Measurements from ENCODE around the gene TMA7.
A peak's percentile ranks its signal among the peaks of the same experiment; 100 is the strongest.

TMA7 gene

GRCh38 chr3:48426401-48426909 lies 13.6 kb upstream of the TMA7 start:
- TF ChIP-seq CTCF (IDR thresholded peaks at IDR 0.05) = no peak
- Histone ChIP-seq H3K4me3 (ENCODE audit: low read depth, low read length) (no peak overlapping the region), H3K9me3 (ENCODE audit: control insufficient read depth, low read length) (no peaks in the 10 kb centered on the region), H2AFZ (peak overlapping the region; percentile 53), H3K27ac (peak overlapping the region; percentile 36), H3K36me3 (ENCODE audit: control insufficient read depth, insufficient read depth, low read length) (no peaks in the 10 kb centered on the region), H3K79me2 (no peaks in the 10 kb centered on the region), H3K4me1 (peaks cover 34% of the 10 kb centered on the region), H3K27me3 (ENCODE audit: control insufficient read depth, insufficient read depth, low read length) (no peaks in the 10 kb centered on the region), H3K4me2 (ENCODE audit: low read length) (no peak overlapping the region), H3K9ac (no peak overlapping the region)

GRCh38 chr3:48426944-48427629 lies 13.0 kb upstream of the TMA7 start:
- Histone ChIP-seq H3K27me3 (ENCODE audit: control insufficient read depth, insufficient read depth, low read length) (no peaks in the 10 kb centered on the region), H2AFZ (peak overlapping the region; percentile 15), H3K79me2 (no peaks in the 10 kb centered on the region), H3K36me3 (ENCODE audit: control insufficient read depth, insufficient read depth, low read length) (no peaks in the 10 kb centered on the region), H3K27ac (peak overlapping the region; percentile 20), H3K4me1 (peaks cover 40% of the 10 kb centered on the region), H3K9ac (no peak overlapping the region), H3K4me3 (ENCODE audit: low read depth, low read length) (no peak overlapping the region), H3K4me2 (ENCODE audit: low read length) (no peak overlapping the region), H3K9me3 (ENCODE audit: control insufficient read depth, low read length) (no peaks in the 10 kb centered on the region)
- no peak for TF ChIP-seq CTCF (IDR thresholded peaks at IDR 0.05)

GRCh38 chr3:48427630-48427962 lies 12.5 kb upstream of the TMA7 start:
- Histone ChIP-seq H3K9ac (no peak overlapping the region), H3K4me3 (ENCODE audit: low read depth, low read length) (no peak overlapping the region), H3K27ac (peak overlapping the region; percentile 20), H3K9me3 (ENCODE audit: control insufficient read depth, low read length) (no peaks in the 10 kb centered on the region), H3K27me3 (ENCODE audit: control insufficient read depth, insufficient read depth, low read length) (no peaks in the 10 kb centered on the region), H2AFZ (no peak overlapping the region), H3K4me2 (ENCODE audit: low read length) (no peak overlapping the region), H3K36me3 (ENCODE audit: control insufficient read depth, insufficient read depth, low read length) (no peaks in the 10 kb centered on the region), H3K79me2 (no peaks in the 10 kb centered on the region), H3K4me1 (peaks cover 40% of the 10 kb centered on the region)
- TF ChIP-seq CTCF (IDR thresholded peaks at IDR 0.05) = no peak

- no peak for TF ChIP-seq CTCF (IDR thresholded peaks at IDR 0.05)
- H3K4me3 ChIP-seq (ENCODE audit: low read depth, low read length) = no peak overlapping the region
- no peaks in the 10 kb centered on the region for H3K79me2 ChIP-seq
- H3K9me3 ChIP-seq (ENCODE audit: control insufficient read depth, low read length) = no peaks in the 10 kb centered on the region
- no peaks in the 10 kb centered on the region for H3K36me3 ChIP-seq (ENCODE audit: control insufficient read depth, insufficient read depth, low read length)
- H3K9ac ChIP-seq = no peak overlapping the region
- no peak overlapping the region for H3K27ac ChIP-seq
- peak overlapping the region; percentile 79 for H3K4me2 ChIP-seq (ENCODE audit: low read length)
- peak overlapping the region; percentile 75 for H2AFZ ChIP-seq
- peaks cover 40% of the 10 kb centered on the region for H3K4me1 ChIP-seq
- no peaks in the 10 kb centered on the region for H3K27me3 ChIP-seq (ENCODE audit: control insufficient read depth, insufficient read depth, low read length)
Measured at GRCh38 chr3:48428088-48428571, 11.9 kb upstream of the TMA7 start.

All from parathyroid adenoma (tissue), 2 donors.